H9 (cell line): ENCODE measurements around the gene SREBF2. TPM values are rescaled to one million over a fixed set of nuclear protein-coding genes. Genes with fewer than 3 reads are reported as not detected.

Experiments used
- DNase-seq: peaks from one replicate; pipeline ENCODE4 v3.0.0-alpha.2; 2017
- H2AFZ ChIP-seq: one replicate; pipeline ENCODE4 v1.6.1; 2013; ENCODE audit warnings: mild to moderate bottlenecking, low read length, control low read depth, moderate library complexity
- H2AK5ac ChIP-seq: 2 replicates; pipeline ENCODE4 v1.6.1; 2013; ENCODE audit warnings: low read length, control low read depth, mixed read lengths; ENCODE audit not compliant: insufficient read length
- H2BK120ac ChIP-seq: one replicate; pipeline ENCODE4 v1.6.1; 2013; ENCODE audit warnings: low read depth, mild to moderate bottlenecking, low read length, control low read depth, inconsistent platforms; ENCODE audit not compliant: poor library complexity, severe bottlenecking
- H2BK12ac ChIP-seq: 2 replicates; pipeline ENCODE4 v1.6.1; 2013; ENCODE audit warnings: low read length, control low read depth, mixed read lengths, low read depth; ENCODE audit not compliant: insufficient read length
- H2BK15ac ChIP-seq: 2 replicates; pipeline ENCODE4 v1.6.1; 2013; ENCODE audit warnings: low read depth, low read length, control low read depth
- H2BK20ac ChIP-seq: one replicate; pipeline ENCODE4 v1.6.1; 2013; ENCODE audit warnings: low read depth, mild to moderate bottlenecking, low read length, control low read depth, inconsistent platforms; ENCODE audit not compliant: poor library complexity, severe bottlenecking
- H2BK5ac ChIP-seq: 2 replicates; pipeline ENCODE4 v1.6.1; 2013; ENCODE audit warnings: low read length, control low read depth, mixed read lengths; ENCODE audit not compliant: insufficient read length
- H3K14ac ChIP-seq: 2 replicates; pipeline ENCODE4 v1.6.1; 2013; ENCODE audit warnings: low read length, control low read depth; ENCODE audit not compliant: insufficient read depth
- H3K18ac ChIP-seq: 2 replicates; pipeline ENCODE4 v1.6.1; 2013; ENCODE audit warnings: low read depth, mild to moderate bottlenecking, mixed read lengths, low read length, control low read depth; ENCODE audit not compliant: insufficient read length
- H3K23ac ChIP-seq: 2 replicates; pipeline ENCODE4 v1.6.1; 2013; ENCODE audit warnings: low read length, control low read depth, mixed read lengths, low read depth; ENCODE audit not compliant: insufficient read length
- H3K23me2 ChIP-seq: 2 replicates; pipeline ENCODE4 v1.6.1; 2013; ENCODE audit warnings: low read depth, mild to moderate bottlenecking, mixed read lengths, low read length, control low read depth; ENCODE audit not compliant: insufficient read length, poor library complexity, severe bottlenecking
- H3K27ac ChIP-seq: 2 replicates; pipeline ENCODE4 v1.5.1; 2013; ENCODE audit warnings: low read length, control low read depth, mixed read lengths, low read depth; ENCODE audit not compliant: insufficient read length
- H3K27me3 ChIP-seq: 2 replicates; pipeline ENCODE4 v1.6.1; 2013; ENCODE audit warnings: low read length, control low read depth, inconsistent platforms; ENCODE audit not compliant: insufficient read depth
- H3K4ac ChIP-seq: 2 replicates; pipeline ENCODE4 v1.6.1; 2013; ENCODE audit warnings: low read depth, mild to moderate bottlenecking, control low read depth, inconsistent platforms, low read length, moderate library complexity
- H3K4me1 ChIP-seq: 2 replicates; pipeline ENCODE4 v1.6.1; 2013; ENCODE audit warnings: low read length, control low read depth, inconsistent platforms; ENCODE audit not compliant: insufficient read depth
- H3K4me2 ChIP-seq: 2 replicates; pipeline ENCODE4 v1.6.1; 2013; ENCODE audit warnings: low read length, control low read depth, mixed read lengths; ENCODE audit not compliant: insufficient read length, insufficient read depth
- H3K56ac ChIP-seq: 2 replicates; pipeline ENCODE4 v1.6.1; 2013; ENCODE audit warnings: low read depth, mild to moderate bottlenecking, mixed read lengths, low read length, control low read depth; ENCODE audit not compliant: insufficient read length
- H3K79me1 ChIP-seq: 2 replicates; pipeline ENCODE4 v1.6.1; 2013; ENCODE audit warnings: low read depth, mild to moderate bottlenecking, moderate library complexity, low read length, control low read depth, inconsistent platforms; ENCODE audit not compliant: insufficient read depth, poor library complexity, severe bottlenecking
- H3K79me2 ChIP-seq: 2 replicates; pipeline ENCODE4 v1.6.1; 2013; ENCODE audit warnings: low read length, control low read depth, inconsistent platforms; ENCODE audit not compliant: insufficient read depth
- H3K9ac ChIP-seq: 2 replicates; pipeline ENCODE4 v1.6.1; 2013; ENCODE audit warnings: low read length, control low read depth, mixed read lengths; ENCODE audit not compliant: insufficient read length; ENCODE audit errors: extremely low read depth
- H3K9me3 ChIP-seq: one replicate; pipeline ENCODE4 v1.6.1; 2013; ENCODE audit warnings: low read depth, low read length, inconsistent platforms; ENCODE audit not compliant: control insufficient read depth
- H3T11ph ChIP-seq: one replicate; pipeline ENCODE4 v1.6.1; 2013; ENCODE audit warnings: mild to moderate bottlenecking, low read length, control low read depth, inconsistent platforms
- H4K20me1 ChIP-seq: one replicate; pipeline ENCODE4 v1.6.1; 2013; ENCODE audit not compliant: control insufficient read depth, insufficient read length, insufficient read depth
- H4K5ac ChIP-seq: 2 replicates; pipeline ENCODE4 v1.6.1; 2013; ENCODE audit warnings: low read depth, mild to moderate bottlenecking, mixed read lengths, low read length, control low read depth; ENCODE audit not compliant: insufficient read length
- H4K8ac ChIP-seq: replicated peaks from 2 replicates; pipeline ENCODE4 v1.6.1; 2013; ENCODE audit warnings: low read length, control low read depth, mixed read lengths, low read depth; ENCODE audit not compliant: insufficient read length
- H4K91ac ChIP-seq: 2 replicates; pipeline ENCODE4 v1.6.1; 2013; ENCODE audit warnings: low read depth, mild to moderate bottlenecking, moderate library complexity, mixed read lengths, low read length, control low read depth; ENCODE audit not compliant: insufficient read length
- H3K27ac Mint-ChIP-seq, 3 experiments: 2 replicates in 2 of 3; 3 replicates in 1 of 3; pipeline ENCODE4 v1.8.0; 2020 to 2021; ENCODE audit warnings: mixed read lengths in 3 of 3, mild to moderate bottlenecking in 1 of 3, moderate library complexity in 1 of 3
- H3K27me3 Mint-ChIP-seq: 2 replicates; pipeline ENCODE4 v1.8.0; 2021; ENCODE audit warnings: low read depth, mild to moderate bottlenecking, moderate library complexity, mixed read lengths
- H3K36me3 Mint-ChIP-seq, 3 experiments: 2 replicates in 2 of 3; 3 replicates in 1 of 3; pipeline ENCODE4 v1.8.0; 2020 to 2021; ENCODE audit warnings: low read depth in 3 of 3, mixed read lengths in 3 of 3; ENCODE audit not compliant: insufficient read depth in 1 of 3
- H3K4me1 Mint-ChIP-seq, 2 experiments: 2 replicates each; pipeline ENCODE4 v1.8.0; 2020; ENCODE audit warnings: mixed read lengths in 2 of 2
- H3K4me3 Mint-ChIP-seq, 2 experiments: 2 replicates in 1 of 2; 3 replicates in 1 of 2; pipeline ENCODE4 v1.8.0; 2020 to 2021; ENCODE audit warnings: mild to moderate bottlenecking in 2 of 2, mixed read lengths in 2 of 2, moderate library complexity in 1 of 2
- H3K9me3 Mint-ChIP-seq, 2 experiments: 2 replicates in 1 of 2; 3 replicates in 1 of 2; pipeline ENCODE4 v1.8.0; 2020; ENCODE audit warnings: mild to moderate bottlenecking in 2 of 2, mixed read lengths in 2 of 2, moderate library complexity in 1 of 2
- CTCF ChIP-seq: fragments of 200-600 bp; sonication (generic); conservative IDR thresholded peaks from 3 replicates; pipeline ENCODE4 v1.8.0; 2021; ENCODE audit warnings: antibody characterized with exemption, mild to moderate bottlenecking
- WGBS: extraction: QIAGEN DNeasy Blood & Tissue Kit; methylation state at CpG from one replicate; pipeline ENCODE4 v1.1.7; 2013; ENCODE audit warnings: missing lambda C conversion rate, low lambda C conversion rate, mixed read lengths; ENCODE audit not compliant: insufficient read length; ENCODE audit errors: extremely low coverage; 5-methylcytosine and 5-hydroxymethylcytosine counted together
- total RNA-seq: library from RNA; stranded (reverse); gene quantifications from 2 replicates; pipeline ENCODE4 v1.2.1, GENCODE V29; 2021

SREBF2 gene
- total RNA-seq, 1 experiment from 2014 or later = 146 TPM

- Mint-ChIP-seq H3K4me3 (no peak overlapping the region; a peak in 1 of 5 replicates), H3K27ac (no peak overlapping the region), H3K36me3 (peaks cover 43 to 85% (median 85%) of the 10 kb centered on the region in 3 experiments; a peak in 6 of 7 replicates)
Observed at GRCh38 chr22:41893591-41894375, 60.9 kb downstream of the SREBF2 start.

More at GRCh38 chr22:41893591-41894375, 60.9 kb downstream of the SREBF2 start:
- Histone ChIP-seq H4K20me1 (no peaks in the 10 kb centered on the region), H3K27me3 (no peaks in the 10 kb centered on the region), H3K14ac (no peak overlapping the region), H3K56ac (no peak overlapping the region), H3K23ac (no peak overlapping the region), H3K4ac (no peak overlapping the region), H3K4me1 (no peaks in the 10 kb centered on the region), H3K9ac (no peak overlapping the region), H3K27ac (no peak overlapping the region), H2BK12ac (no peak overlapping the region), H3T11ph (no peak overlapping the region), H3K79me1 (no peaks in the 10 kb centered on the region), H4K8ac (no peak overlapping the region), H2AK5ac (no peak overlapping the region), H3K79me2 (no peaks in the 10 kb centered on the region), H2BK15ac (no peak overlapping the region), H3K18ac (no peak overlapping the region), H3K9me3 (no peaks in the 10 kb centered on the region), H2BK5ac (no peak overlapping the region), H3K23me2 (no peaks in the 10 kb centered on the region), H2BK120ac (no peak overlapping the region), H2BK20ac (no peak overlapping the region), H3K4me2 (no peak overlapping the region), H2AFZ (no peak overlapping the region), H4K91ac (no peak overlapping the region), H4K5ac (no peak overlapping the region)
- DNase-seq = no peak
- no peaks in the 10 kb centered on the region for H3K4me1 Mint-ChIP-seq
- no CpG with 5 or more reads among the region's 7 CpGs for WGBS
- no peaks in the 10 kb centered on the region for H3K27me3 Mint-ChIP-seq
- no peak for TF ChIP-seq CTCF
- no peaks in the 10 kb centered on the region for H3K9me3 Mint-ChIP-seq
